Smooth muscle cell (in vitro differentiated cells): ENCODE results near the gene UGT1A5. TPM values are rescaled to one million over a fixed set of nuclear protein-coding genes. Genes with fewer than 3 reads are reported as not detected.

ENCODE experiments used
- DNase-seq: peaks from one replicate; lab custom pipeline; 2025; ENCODE audit not compliant: unreplicated experiment; lab: John Stamatoyannopoulos, UW
- H2AFZ ChIP-seq: fragments of 200-600 bp; sonication (generic); 2 replicates; pipeline ENCODE4 v1.6.0; 2016; ENCODE audit warnings: antibody characterized with exemption, low read depth, mild to moderate bottlenecking
- H3F3A ChIP-seq: fragments of 200-600 bp; sonication (generic); 2 replicates; pipeline ENCODE4 v1.6.0; 2017; ENCODE audit warnings: antibody characterized with exemption, low read depth
- H3K27ac ChIP-seq: fragments of 200-600 bp; sonication (generic); 2 replicates; pipeline ENCODE4 v1.5.1; 2016; ENCODE audit warnings: low read depth, mild to moderate bottlenecking
- H3K27me3 ChIP-seq: fragments of 200-600 bp; sonication (generic); 2 replicates; pipeline ENCODE4 v1.6.1; 2016; ENCODE audit warnings: low read depth, mild to moderate bottlenecking
- H3K36me3 ChIP-seq: fragments of 200-600 bp; sonication (generic); 2 replicates; pipeline ENCODE4 v1.5.1; 2016; ENCODE audit warnings: low read depth
- H3K4me1 ChIP-seq: fragments of 200-600 bp; sonication (generic); 2 replicates; pipeline ENCODE4 v1.5.1; 2016; ENCODE audit warnings: low read depth
- H3K4me2 ChIP-seq: fragments of 200-600 bp; sonication (generic); 2 replicates; pipeline ENCODE4 v1.6.0; 2016; ENCODE audit warnings: mild to moderate bottlenecking
- H3K4me3 ChIP-seq: fragments of 200-600 bp; sonication (generic); 2 replicates; pipeline ENCODE4 v1.5.1; 2016; ENCODE audit warnings: mild to moderate bottlenecking
- H3K79me2 ChIP-seq: fragments of 200-600 bp; sonication (generic); 2 replicates; pipeline ENCODE4 v1.6.0; 2016; ENCODE audit warnings: low read depth, mild to moderate bottlenecking
- H3K9ac ChIP-seq: fragments of 200-600 bp; sonication (generic); 2 replicates; pipeline ENCODE4 v1.6.0; 2016; ENCODE audit warnings: low read depth
- H3K9me3 ChIP-seq: fragments of 200-600 bp; sonication (generic); replicated peaks from 2 replicates; pipeline ENCODE4 v1.5.1; 2016; ENCODE audit warnings: low read depth
- H4K20me1 ChIP-seq: fragments of 200-600 bp; sonication (generic); 2 replicates; pipeline ENCODE4 v1.6.0; 2016; ENCODE audit warnings: low read depth
- WGBS: methylation state at CpG from one replicate; pipeline ENCODE4 v1.1.7; 2016; ENCODE audit warnings: low lambda C conversion rate; 5-methylcytosine and 5-hydroxymethylcytosine counted together
- polyA plus RNA-seq: library from polyadenylated mRNA; unstranded; fragments of >200 nt; fragmentation: Nextera tagmentation; extraction: Ambion mirVana; gene quantifications from 2 replicates; pipeline ENCODE4 v1.2.1, GENCODE V29; 2016
- total RNA-seq: library from RNA; depleted of rRNA; stranded (reverse); fragments of >200 nt; gene quantifications from 2 replicates; pipeline ENCODE4 v1.2.3, GENCODE V29; 2014
- TF ChIP-seq, protein P1 (sequence below): fragments of 200-600 bp; sonication (generic); IDR thresholded peaks from 2 replicates; pipeline ENCODE4 v1.5.1; 2017; ENCODE audit warnings: borderline replicate concordance, mild to moderate bottlenecking, antibody characterized with exemption; ENCODE audit not compliant: insufficient read depth, poor library complexity, severe bottlenecking

The UGT1A5 gene
- total and polyA plus RNA-seq, 2 experiments from 2014 or later: not detected

DNA sequence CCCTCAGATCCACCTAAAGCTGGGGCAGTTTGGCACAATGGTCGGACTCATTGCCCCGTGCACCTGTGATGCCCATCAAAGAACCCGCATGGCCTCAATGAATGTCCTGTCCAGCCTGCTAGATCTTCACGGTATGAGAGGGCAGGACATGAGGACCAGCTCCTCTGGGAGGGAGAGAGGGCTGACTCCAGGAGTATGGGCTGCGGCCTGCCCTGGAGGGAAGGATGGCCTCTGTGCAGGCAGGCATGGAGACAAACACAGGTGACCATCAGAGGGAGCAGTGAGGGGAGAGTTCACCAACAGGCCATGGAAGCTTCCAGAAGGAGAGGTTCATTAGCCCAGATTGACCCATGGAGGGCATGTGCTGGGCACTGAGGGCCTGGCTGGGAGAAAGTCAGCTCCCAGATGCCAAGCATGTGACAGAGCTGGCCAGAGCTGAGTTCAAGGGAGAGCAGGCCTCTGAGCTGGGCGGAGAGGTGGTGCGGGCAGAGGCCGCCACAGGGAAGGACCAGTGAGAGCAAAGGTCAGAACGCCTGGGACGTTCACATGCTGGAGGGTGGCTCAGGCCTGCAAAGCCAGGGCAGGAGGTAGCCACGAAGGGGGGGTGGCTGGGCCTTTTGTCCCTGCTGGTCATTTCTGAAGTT, 105.4 kb downstream of the UGT1A5 start:
- 97% methylated on average over 11 of the region's 11 CpGs for WGBS
- Histone ChIP-seq H3K9me3 (no peaks in the 10 kb centered on the region), H3K36me3 (no peaks in the 10 kb centered on the region), H4K20me1 (no peaks in the 10 kb centered on the region), H3F3A (no peaks in the 10 kb centered on the region), H3K4me1 (no peaks in the 10 kb centered on the region), H3K79me2 (no peaks in the 10 kb centered on the region), H3K27me3 (no peaks in the 10 kb centered on the region), H3K4me3 (no peak overlapping the region), H3K4me2 (no peak overlapping the region), H3K9ac (no peak overlapping the region), H3K27ac (no peak overlapping the region), H2AFZ (no peak overlapping the region)
- TF ChIP-seq, protein P1, sequence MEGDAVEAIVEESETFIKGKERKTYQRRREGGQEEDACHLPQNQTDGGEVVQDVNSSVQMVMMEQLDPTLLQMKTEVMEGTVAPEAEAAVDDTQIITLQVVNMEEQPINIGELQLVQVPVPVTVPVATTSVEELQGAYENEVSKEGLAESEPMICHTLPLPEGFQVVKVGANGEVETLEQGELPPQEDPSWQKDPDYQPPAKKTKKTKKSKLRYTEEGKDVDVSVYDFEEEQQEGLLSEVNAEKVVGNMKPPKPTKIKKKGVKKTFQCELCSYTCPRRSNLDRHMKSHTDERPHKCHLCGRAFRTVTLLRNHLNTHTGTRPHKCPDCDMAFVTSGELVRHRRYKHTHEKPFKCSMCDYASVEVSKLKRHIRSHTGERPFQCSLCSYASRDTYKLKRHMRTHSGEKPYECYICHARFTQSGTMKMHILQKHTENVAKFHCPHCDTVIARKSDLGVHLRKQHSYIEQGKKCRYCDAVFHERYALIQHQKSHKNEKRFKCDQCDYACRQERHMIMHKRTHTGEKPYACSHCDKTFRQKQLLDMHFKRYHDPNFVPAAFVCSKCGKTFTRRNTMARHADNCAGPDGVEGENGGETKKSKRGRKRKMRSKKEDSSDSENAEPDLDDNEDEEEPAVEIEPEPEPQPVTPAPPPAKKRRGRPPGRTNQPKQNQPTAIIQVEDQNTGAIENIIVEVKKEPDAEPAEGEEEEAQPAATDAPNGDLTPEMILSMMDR: no peak
- no peak for DNase-seq

DNA sequence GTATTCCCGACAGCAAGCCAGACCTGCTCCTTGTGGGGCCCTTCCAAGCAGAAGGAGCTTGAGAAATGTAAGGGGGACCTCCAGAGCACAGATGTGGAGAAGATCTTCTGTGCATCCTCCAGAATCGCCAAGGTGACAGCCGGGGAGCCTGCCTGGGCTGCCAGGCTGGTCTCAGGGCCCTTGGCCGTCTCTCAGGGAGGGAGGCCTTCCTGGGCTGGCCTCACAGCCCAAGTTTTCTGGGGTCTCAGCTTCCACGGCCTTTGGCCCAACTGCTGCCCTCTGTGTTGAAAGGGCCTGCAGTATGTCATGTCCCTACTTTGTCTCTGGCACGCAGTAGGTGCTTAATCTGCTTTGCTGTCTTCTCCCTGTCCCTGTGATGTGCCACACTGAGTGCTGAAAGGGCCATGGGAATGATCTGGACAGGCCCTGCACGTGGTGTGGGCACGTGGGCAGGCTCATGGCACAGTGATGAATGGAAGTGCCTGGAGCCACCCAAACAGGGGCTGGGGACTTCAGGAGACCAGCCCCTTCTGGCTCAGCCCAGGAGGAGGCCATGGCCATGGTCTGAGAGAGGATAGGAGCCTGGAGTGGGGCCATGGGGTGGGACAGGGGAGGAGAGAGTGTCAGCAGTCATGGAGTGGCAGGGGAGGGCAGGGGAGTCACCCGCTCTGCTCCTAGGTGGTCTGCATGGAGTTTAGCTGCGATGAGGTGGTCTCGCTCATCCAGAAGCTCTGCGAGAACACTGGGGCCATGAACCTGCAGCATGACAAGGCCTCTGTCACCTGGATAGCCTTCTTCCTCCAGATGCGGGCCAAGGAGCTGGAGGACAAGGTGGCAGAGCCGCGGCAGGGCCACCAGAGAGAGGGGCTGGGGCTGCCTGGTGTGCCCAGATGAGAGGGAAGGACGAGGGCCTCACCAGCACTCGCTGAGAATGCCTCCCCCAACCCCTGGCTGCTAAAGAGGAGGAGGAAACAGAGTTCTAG, 106.2 kb downstream of the UGT1A5 start:
- no peak overlapping the region for H2AFZ ChIP-seq
- 85% methylated on average over 17 of the region's 17 CpGs for WGBS
- H3K27me3 ChIP-seq: no peaks in the 10 kb centered on the region
- H3K9me3 ChIP-seq: no peaks in the 10 kb centered on the region
- TF ChIP-seq, protein P1: no peak
- no peak overlapping the region for H3K4me3 ChIP-seq
- no peaks in the 10 kb centered on the region for H3K4me1 ChIP-seq
- no peaks in the 10 kb centered on the region for H4K20me1 ChIP-seq
- no peaks in the 10 kb centered on the region for H3K36me3 ChIP-seq
- H3F3A ChIP-seq: no peaks in the 10 kb centered on the region
- H3K4me2 ChIP-seq: no peak overlapping the region
- H3K27ac ChIP-seq: no peak overlapping the region
- H3K79me2 ChIP-seq: no peaks in the 10 kb centered on the region
- DNase-seq: no peak
- no peak overlapping the region for H3K9ac ChIP-seq

- Histone ChIP-seq H3K4me2 (no peak overlapping the region), H3F3A (no peaks in the 10 kb centered on the region), H2AFZ (no peak overlapping the region), H3K9ac (no peak overlapping the region), H3K79me2 (no peaks in the 10 kb centered on the region), H3K9me3 (no peaks in the 10 kb centered on the region), H3K27ac (no peak overlapping the region), H3K4me3 (no peak overlapping the region), H4K20me1 (no peaks in the 10 kb centered on the region), H3K27me3 (no peaks in the 10 kb centered on the region), H3K4me1 (no peaks in the 10 kb centered on the region), H3K36me3 (no peaks in the 10 kb centered on the region)
- TF ChIP-seq, protein P1: no peak
- no peak for DNase-seq
- WGBS: 93% methylated on average over 14 of the region's 18 CpGs
These were observed 107.4 kb downstream of the UGT1A5 start for GRCh38 chr2:233819884-233820773.
